Astrocyte of the spinal cord (primary cell): ENCODE results near the gene RSF1.

Source experiments
- DNase-seq: peaks from one replicate; pipeline ENCODE4 v3.0.0; 2011; ENCODE audit warnings: low read depth, low spot score
- H3K4me3 ChIP-seq: 2 replicates; pipeline ENCODE4 v1.5.1; 2011; ENCODE audit warnings: low read depth, mild to moderate bottlenecking, low read length, moderate library complexity
- CTCF ChIP-seq: IDR thresholded peaks from 2 replicates; pipeline ENCODE4 v1.5.1; 2012; ENCODE audit warnings: low read depth, mild to moderate bottlenecking, low read length, inconsistent platforms
- in situ Hi-C: cut with HindIII; loops from 2 replicates; pipeline ENCODE4 v1.10.0; 2017; ENCODE audit warnings: low sequenced_read_pairs

RSF1 gene

GRCh38 chr11:77758331-77758730 is 62.2 kb downstream of the RSF1 start:
- DNase-seq = no peak
- in situ Hi-C loops = no loop called here
- H3K4me3 ChIP-seq = no peak overlapping the region
- no peak for TF ChIP-seq CTCF

- no peak for DNase-seq
- in situ Hi-C loops = no loop called here
- H3K4me3 ChIP-seq = no peak overlapping the region
- TF ChIP-seq CTCF = no peak
Measured at GRCh38 chr11:77753230-77753629, 67.3 kb downstream of the RSF1 start.

- no peak for DNase-seq
- TF ChIP-seq CTCF = no peak
- in situ Hi-C loops = no loop called here
- H3K4me3 ChIP-seq = no peak overlapping the region
Measured at GRCh38 chr11:77752516-77752915, 68.0 kb downstream of the RSF1 start.

- DNase-seq = no peak
- in situ Hi-C loops = no loop called here
- TF ChIP-seq CTCF = no peak
- H3K4me3 ChIP-seq = no peak overlapping the region
Measured at GRCh38 chr11:77750394-77751156, 69.9 kb downstream of the RSF1 start.

GRCh38 chr11:77749232-77749631 is 71.3 kb downstream of the RSF1 start:
- no peak for TF ChIP-seq CTCF
- in situ Hi-C loops = no loop called here
- H3K4me3 ChIP-seq = no peak overlapping the region
- no peak for DNase-seq

- in situ Hi-C loops = no loop called here
- no peak for TF ChIP-seq CTCF
- no peak for DNase-seq
- H3K4me3 ChIP-seq = no peak overlapping the region
Measured at GRCh38 chr11:77748266-77748665, 72.3 kb downstream of the RSF1 start.
